ENCODE results near the gene FANCL. TPM values are rescaled to one million over a fixed set of nuclear protein-coding genes. Genes with fewer than 3 reads are reported as not detected.
"Not testable (repeated sequence)": the region's sequence is repeated elsewhere in the genome, so short reads cannot be mapped to it uniquely, and the experiment has no call there.

The FANCL gene
- total RNA-seq, 2 donors from 2014 or later, result 23.7 to 36.4 TPM

GRCh38 chr2:58122040-58122439, 119.1 kb downstream of the FANCL start:
- WGBS, result 83% methylated on average over 3 of the region's 3 CpGs
- H3K36me3 ChIP-seq, result no peaks in the 10 kb centered on the region
- H3K4me3 ChIP-seq, result no peak overlapping the region
- H3K4me1 ChIP-seq (replicated peaks), result no peaks in the 10 kb centered on the region
- H3K27me3 ChIP-seq (replicated peaks; ENCODE audit: insufficient read depth), result no peaks in the 10 kb centered on the region
- DNase-seq (ENCODE audit: low spot score), result no peak
- no peak overlapping the region for H3K27ac ChIP-seq
- intact Hi-C loops (cut with DNase I), result no loop called here
- H3K9me3 ChIP-seq, result no peaks in the 10 kb centered on the region
- TF ChIP-seq CTCF (IDR thresholded peaks at IDR 0.05), result no peak

- Histone ChIP-seq H3K27ac (no peak overlapping the region), H3K9me3 (no peaks in the 10 kb centered on the region), H3K27me3 (replicated peaks; ENCODE audit: insufficient read depth) (no peaks in the 10 kb centered on the region), H3K36me3 (no peaks in the 10 kb centered on the region), H3K4me1 (replicated peaks) (no peaks in the 10 kb centered on the region), H3K4me3 (no peak overlapping the region)
- intact Hi-C loops (cut with DNase I), result no loop called here
- 97% methylated on average over 5 of the region's 5 CpGs for WGBS
- TF ChIP-seq POLR2AphosphoS5 (IDR thresholded peaks at IDR 0.05) (no peak), POLR2A (IDR thresholded peaks at IDR 0.05) (no peak), CTCF (IDR thresholded peaks at IDR 0.05) (no peak)
- no peak for DNase-seq (ENCODE audit: low spot score)
Observed at GRCh38 chr2:58120626-58121229, 120.4 kb downstream of the FANCL start.

- H3K36me3 ChIP-seq; H3K9me3 ChIP-seq; intact Hi-C loops (cut with DNase I); H3K4me1 ChIP-seq (replicated peaks); H3K4me3 ChIP-seq; DNase-seq (ENCODE audit: low spot score); H3K27me3 ChIP-seq (replicated peaks; ENCODE audit: insufficient read depth); H3K27ac ChIP-seq: not testable (repeated sequence)
- WGBS, result 92% methylated on average over 9 of the region's 9 CpGs
Observed at GRCh38 chr2:58113563-58113962, 127.6 kb downstream of the FANCL start.

- Histone ChIP-seq H3K4me1 (replicated peaks) (no peaks in the 10 kb centered on the region), H3K27ac (no peak overlapping the region), H3K9me3 (no peaks in the 10 kb centered on the region), H3K4me3 (no peak overlapping the region), H3K36me3 (no peaks in the 10 kb centered on the region), H3K27me3 (replicated peaks; ENCODE audit: insufficient read depth) (no peaks in the 10 kb centered on the region)
- DNase-seq (ENCODE audit: low spot score), result no peak
- 98% methylated on average over 6 of the region's 6 CpGs for WGBS
- TF ChIP-seq CTCF (IDR thresholded peaks at IDR 0.05) (no peak), POLR2AphosphoS5 (IDR thresholded peaks at IDR 0.05) (no peak), POLR2A (IDR thresholded peaks at IDR 0.05) (no peak)
- intact Hi-C loops (cut with DNase I), result no loop called here
Observed at GRCh38 chr2:58110765-58111164, 130.4 kb downstream of the FANCL start.

GRCh38 chr2:58109481-58109880, 131.6 kb downstream of the FANCL start:
- TF ChIP-seq CTCF (IDR thresholded peaks at IDR 0.05) (no peak), POLR2AphosphoS5 (IDR thresholded peaks at IDR 0.05) (no peak), POLR2A (IDR thresholded peaks at IDR 0.05) (no peak)
- intact Hi-C loops (cut with DNase I), result no loop called here
- Histone ChIP-seq H3K27me3 (replicated peaks; ENCODE audit: insufficient read depth) (no peaks in the 10 kb centered on the region), H3K27ac (no peak overlapping the region), H3K4me3 (no peak overlapping the region), H3K4me1 (replicated peaks) (no peaks in the 10 kb centered on the region), H3K9me3 (no peaks in the 10 kb centered on the region), H3K36me3 (no peaks in the 10 kb centered on the region)
- 96% methylated on average over 2 of the region's 2 CpGs for WGBS
- DNase-seq (ENCODE audit: low spot score), result no peak

Other genes with a start within 250 kb of the FANCL start
- gene VRK2, start 194.5 kb downstream of the FANCL start, total RNA-seq, result 10 to 100 TPM; 18.1 to 19.2 TPM